K562 (cell line): Measurements from ENCODE around the gene FES. TPM values are rescaled to one million over a fixed set of nuclear protein-coding genes. Genes with fewer than 3 reads are reported as not detected.

Experiments
- CSDE1 ChIP-seq, 2 experiments: fragments of 450-650 bp; IDR thresholded peaks; 2 replicates each; pipeline ENCODE4 v1.6.1; 2016; ENCODE audit warnings: mild to moderate bottlenecking in 1 of 2
- ESRRA ChIP-seq: fragments of 450-650 bp; IDR thresholded peaks from 2 replicates; pipeline ENCODE4 v1.6.1; 2014; ENCODE audit warnings: low read depth, mild to moderate bottlenecking, moderate library complexity, borderline replicate concordance
- FOXJ2 ChIP-seq: fragments of 200-800 bp; sonication (Bioruptor generic); IDR thresholded peaks from 2 replicates; pipeline ENCODE4 v1.6.1; 2016; ENCODE audit warnings: missing genetic modification characterization, missing compliant biosample characterization
- GABPB1 ChIP-seq: sonication (generic); formaldehyde crosslinking; IDR thresholded peaks from 2 replicates; pipeline ENCODE4 v1.8.0; 2022; ENCODE audit warnings: mild to moderate bottlenecking, missing genetic modification reagents
- JUNB ChIP-seq: fragments of 450-650 bp; formaldehyde crosslinking; conservative IDR thresholded peaks from 2 replicates; pipeline ENCODE4 v1.4.0; 2020; ENCODE audit warnings: mild to moderate bottlenecking
- NCOA6 ChIP-seq: fragments of 450-650 bp; IDR thresholded peaks from 2 replicates; pipeline ENCODE4 v1.6.1; 2017; ENCODE audit warnings: mild to moderate bottlenecking
- NR1H2 ChIP-seq: sonication (generic); formaldehyde crosslinking; IDR thresholded peaks from 2 replicates; pipeline ENCODE4 v1.4.0; 2020; ENCODE audit warnings: mild to moderate bottlenecking, missing genetic modification reagents
- PCBP1 ChIP-seq: fragments of 200-400 bp; formaldehyde crosslinking; IDR thresholded peaks from 2 replicates; pipeline ENCODE4 v1.6.1; 2018; ENCODE audit warnings: mild to moderate bottlenecking, low read depth, low read length; ENCODE audit not compliant: poor library complexity, severe bottlenecking
- RBM14 ChIP-seq: fragments of 200-400 bp; formaldehyde crosslinking; IDR thresholded peaks from 2 replicates; pipeline ENCODE4 v1.6.1; 2018; ENCODE audit warnings: low read depth, mild to moderate bottlenecking, low read length, moderate library complexity, borderline replicate concordance; ENCODE audit not compliant: insufficient read depth
- RBM22 ChIP-seq: fragments of 200-400 bp; formaldehyde crosslinking; IDR thresholded peaks from 2 replicates; pipeline ENCODE4 v1.6.1; 2018; ENCODE audit warnings: low read length, low read depth; ENCODE audit not compliant: poor library complexity, severe bottlenecking
- RBM25 ChIP-seq: fragments of 200-400 bp; formaldehyde crosslinking; IDR thresholded peaks from 2 replicates; pipeline ENCODE4 v1.6.1; 2018; ENCODE audit warnings: low read length, low read depth, moderate library complexity; ENCODE audit not compliant: severe bottlenecking
- RHOXF2B ChIP-seq: fragments of 250-450 bp; sonication (Bioruptor Pico); conservative IDR thresholded peaks from 2 replicates; pipeline ENCODE4 v1.5.1; 2021
- SAP30 ChIP-seq: fragments of 200-600 bp; sonication (generic); IDR thresholded peaks from 2 replicates; pipeline ENCODE4 v1.6.1; 2012; ENCODE audit warnings: borderline replicate concordance, low read depth, mild to moderate bottlenecking, moderate library complexity, low read length, control low read depth, inconsistent platforms; ENCODE audit not compliant: insufficient read depth, poor library complexity, severe bottlenecking
- SMARCE1 ChIP-seq: fragments of 450-650 bp; IDR thresholded peaks from 2 replicates; pipeline ENCODE4 v1.7.1; 2016; ENCODE audit warnings: mild to moderate bottlenecking
- TCF7L2 ChIP-seq: fragments of 150-350 bp; IDR thresholded peaks from 2 replicates; pipeline ENCODE4 v1.6.1; 2016; ENCODE audit warnings: low read depth, mild to moderate bottlenecking, low read length, moderate library complexity
- XRCC5 ChIP-seq: fragments of 200-400 bp; formaldehyde crosslinking; IDR thresholded peaks from 2 replicates; pipeline ENCODE4 v1.6.1; 2017; ENCODE audit warnings: low read depth, mild to moderate bottlenecking, low read length
- ZC3H11A ChIP-seq: IDR thresholded peaks from 2 replicates; pipeline ENCODE4 v1.6.1; 2012; ENCODE audit warnings: low read depth, low read length, improper control_type of control experiment
- ZFX ChIP-seq: sonication (generic); formaldehyde crosslinking; IDR thresholded peaks from 2 replicates; pipeline ENCODE4 v1.8.0; 2022; ENCODE audit warnings: mild to moderate bottlenecking, missing genetic modification reagents, moderate library complexity
- ZNF274 ChIP-seq: IDR thresholded peaks from 2 replicates; pipeline ENCODE4 v1.6.1; 2011; ENCODE audit warnings: low read depth, mild to moderate bottlenecking, low read length, moderate library complexity, borderline replicate concordance
- ZNF586 ChIP-seq: fragments of 450-650 bp; formaldehyde crosslinking; conservative IDR thresholded peaks from 2 replicates; pipeline ENCODE4 v1.4.0; 2020; ENCODE audit warnings: mild to moderate bottlenecking, moderate library complexity
- ZNF696 ChIP-seq: fragments of 250-450 bp; sonication (Bioruptor Pico); conservative IDR thresholded peaks from 2 replicates; pipeline ENCODE4 v1.4.0; 2020; ENCODE audit warnings: mild to moderate bottlenecking, moderate library complexity
- ZNF766 ChIP-seq: fragments of 200-800 bp; sonication (Bioruptor generic); conservative IDR thresholded peaks from 2 replicates; pipeline ENCODE4 v1.6.1; 2016; ENCODE audit warnings: missing genetic modification characterization, missing compliant biosample characterization
- polyA plus RNA-seq, 8 experiments: library from polyadenylated mRNA; depleted of rRNA in 4 of 8; stranded (reverse) in 5 of 8; unstranded in 3 of 8; fragments of >200 nt; fragmentation: Nextera tagmentation in 2 of 8; fragmentation: Illumina TruSeq in 1 of 8; extraction: Ambion mirVana in 2 of 8; extraction: Trizol in 1 of 8; gene quantifications; 2 replicates each; pipeline versions ENCODE4 v1.2.1 to v1.2.3, GENCODE V29; 2011 to 2014; ENCODE audit warnings: inconsistent platforms in 1 of 8, missing spikeins in 1 of 8
- total RNA-seq, 7 experiments: library from RNA; depleted of rRNA in 6 of 7; stranded (reverse); fragments of >200 nt in 6 of 7; fragmentation: Illumina TruSeq in 2 of 7; extraction: Trizol in 2 of 7; gene quantifications; 2 replicates each; pipeline versions ENCODE4 v1.2.1 to v1.2.3, GENCODE V29; 2011 to 2021; ENCODE audit warnings: low replicate concordance in 1 of 7
- TF ChIP-seq, protein P1 (sequence below): IDR thresholded peaks from 2 replicates; pipeline ENCODE4 v1.6.1; 2014; ENCODE audit warnings: antibody characterized with exemption
- TF ChIP-seq, protein P2 (sequence below), 2 experiments: fragments of 450-650 bp; IDR thresholded peaks; 2 replicates each; pipeline ENCODE4 v1.6.1; 2016
- TF ChIP-seq, protein P3 (sequence below): sonication (generic); formaldehyde crosslinking; IDR thresholded peaks from 2 replicates; pipeline ENCODE4 v1.5.0; 2020; ENCODE audit warnings: missing genetic modification reagents

The FES gene
- total and polyA plus RNA-seq, 9 of the 15 experiments (the other 6 are each of a cell fraction or from before 2014, with no cell fraction given), result 0.38 to 2.6 (median 0.82) TPM

- TF ChIP-seq RBM25 (no peak), SMARCE1 (peak; percentile 98), NR1H2 (CRISPR knock-in tag) (no peak), TCF7L2 (no peak), ZNF766 (CRISPR knock-in tag) (peak; percentile 92), SAP30 (no peak), XRCC5 (no peak), PCBP1 (no peak), RHOXF2B (no peak), ESRRA (peak; percentile 44; the same call in 1 of the 2 replicates), ZFX (CRISPR knock-in tag) (no peak), JUNB (CRISPR knock-in tag) (no peak), ZNF586 (CRISPR knock-in tag) (no peak), ZNF274 (peak; percentile 80; the same call in 1 of the 2 replicates), ZNF696 (CRISPR knock-in tag) (no peak), RBM22 (no peak), NCOA6 (peak; percentile 44; the same call in 1 of the 2 replicates), FOXJ2 (tag) (peak; percentile 88), RBM14 (no peak), ZC3H11A (no peak), GABPB1 (CRISPR knock-in tag) (no peak), CSDE1 (IDR thresholded peaks at IDR 0.05) (no peak)
- TF ChIP-seq, protein P1, sequence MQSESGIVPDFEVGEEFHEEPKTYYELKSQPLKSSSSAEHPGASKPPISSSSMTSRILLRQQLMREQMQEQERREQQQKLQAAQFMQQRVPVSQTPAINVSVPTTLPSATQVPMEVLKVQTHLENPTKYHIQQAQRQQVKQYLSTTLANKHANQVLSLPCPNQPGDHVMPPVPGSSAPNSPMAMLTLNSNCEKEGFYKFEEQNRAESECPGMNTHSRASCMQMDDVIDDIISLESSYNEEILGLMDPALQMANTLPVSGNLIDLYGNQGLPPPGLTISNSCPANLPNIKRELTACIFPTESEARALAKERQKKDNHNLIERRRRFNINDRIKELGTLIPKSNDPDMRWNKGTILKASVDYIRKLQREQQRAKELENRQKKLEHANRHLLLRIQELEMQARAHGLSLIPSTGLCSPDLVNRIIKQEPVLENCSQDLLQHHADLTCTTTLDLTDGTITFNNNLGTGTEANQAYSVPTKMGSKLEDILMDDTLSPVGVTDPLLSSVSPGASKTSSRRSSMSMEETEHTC, result peak; percentile 94
- TF ChIP-seq, protein P2, sequence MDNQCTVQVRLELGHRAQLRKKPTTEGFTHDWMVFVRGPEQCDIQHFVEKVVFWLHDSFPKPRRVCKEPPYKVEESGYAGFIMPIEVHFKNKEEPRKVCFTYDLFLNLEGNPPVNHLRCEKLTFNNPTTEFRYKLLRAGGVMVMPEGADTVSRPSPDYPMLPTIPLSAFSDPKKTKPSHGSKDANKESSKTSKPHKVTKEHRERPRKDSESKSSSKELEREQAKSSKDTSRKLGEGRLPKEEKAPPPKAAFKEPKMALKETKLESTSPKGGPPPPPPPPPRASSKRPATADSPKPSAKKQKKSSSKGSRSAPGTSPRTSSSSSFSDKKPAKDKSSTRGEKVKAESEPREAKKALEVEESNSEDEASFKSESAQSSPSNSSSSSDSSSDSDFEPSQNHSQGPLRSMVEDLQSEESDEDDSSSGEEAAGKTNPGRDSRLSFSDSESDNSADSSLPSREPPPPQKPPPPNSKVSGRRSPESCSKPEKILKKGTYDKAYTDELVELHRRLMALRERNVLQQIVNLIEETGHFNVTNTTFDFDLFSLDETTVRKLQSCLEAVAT (IDR thresholded peaks at IDR 0.05), result 0 out of 4 replicates have a peak, but pooled peaks of 1 of the 2 experiments have one; percentile 55
- TF ChIP-seq, protein P3, sequence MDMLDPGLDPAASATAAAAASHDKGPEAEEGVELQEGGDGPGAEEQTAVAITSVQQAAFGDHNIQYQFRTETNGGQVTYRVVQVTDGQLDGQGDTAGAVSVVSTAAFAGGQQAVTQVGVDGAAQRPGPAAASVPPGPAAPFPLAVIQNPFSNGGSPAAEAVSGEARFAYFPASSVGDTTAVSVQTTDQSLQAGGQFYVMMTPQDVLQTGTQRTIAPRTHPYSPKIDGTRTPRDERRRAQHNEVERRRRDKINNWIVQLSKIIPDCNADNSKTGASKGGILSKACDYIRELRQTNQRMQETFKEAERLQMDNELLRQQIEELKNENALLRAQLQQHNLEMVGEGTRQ, result peak; percentile 51; the same call in 1 of the 2 replicates
Observed at GRCh38 chr15:90901175-90902039, 17.1 kb downstream of the FES start (continued).
